GM12875 (cell line): Measurements from ENCODE around the gene CMC2.
A peak's percentile ranks its signal among the peaks of the same experiment; 100 is the strongest.

Experiments
- H3K4me3 ChIP-seq: one replicate; pipeline ENCODE4 v1.5.1; 2011; ENCODE audit warnings: low read depth, low read length, control low read depth
- TF ChIP-seq, protein P1 (sequence below): IDR thresholded peaks from 2 replicates; pipeline ENCODE4 v1.5.1; 2011; ENCODE audit warnings: low read depth, mild to moderate bottlenecking, control low read depth, inconsistent platforms, low read length, moderate library complexity, borderline replicate concordance; ENCODE audit not compliant: insufficient read depth

The CMC2 gene

DNA sequence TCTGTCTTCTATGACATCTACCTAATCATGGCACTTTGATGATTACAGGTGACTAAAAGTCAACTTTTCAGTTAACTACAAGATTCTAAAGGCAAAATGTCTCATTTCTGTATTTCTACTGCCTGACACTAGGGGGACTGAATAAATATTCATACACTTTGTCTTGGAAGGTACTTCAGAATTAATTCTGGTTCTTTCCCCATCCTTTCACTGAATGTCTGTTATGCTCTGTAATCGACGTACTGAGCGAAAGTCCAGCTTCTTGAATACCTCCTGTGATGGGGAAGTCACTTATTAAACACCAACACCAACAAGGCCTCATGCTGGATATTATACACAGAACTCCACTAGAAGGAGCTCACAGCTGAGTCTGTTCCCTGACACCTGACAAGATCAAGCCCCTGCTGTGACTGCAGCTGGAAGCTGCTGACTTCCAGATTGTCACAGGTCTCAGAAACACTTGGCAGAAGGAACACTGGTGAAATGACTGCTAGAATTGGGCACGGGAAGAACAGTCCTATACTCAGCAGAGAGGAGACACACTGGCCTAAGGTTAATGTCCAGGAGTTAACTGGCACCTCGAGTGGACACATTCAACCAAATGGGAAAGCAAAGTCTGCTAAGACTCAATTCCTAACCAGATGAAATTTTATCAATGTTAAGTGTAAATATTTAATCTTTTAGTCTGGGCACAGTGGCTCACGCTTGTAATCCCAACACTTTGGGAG, 31.9 kb downstream of the CMC2 start:
- TF ChIP-seq, protein P1, sequence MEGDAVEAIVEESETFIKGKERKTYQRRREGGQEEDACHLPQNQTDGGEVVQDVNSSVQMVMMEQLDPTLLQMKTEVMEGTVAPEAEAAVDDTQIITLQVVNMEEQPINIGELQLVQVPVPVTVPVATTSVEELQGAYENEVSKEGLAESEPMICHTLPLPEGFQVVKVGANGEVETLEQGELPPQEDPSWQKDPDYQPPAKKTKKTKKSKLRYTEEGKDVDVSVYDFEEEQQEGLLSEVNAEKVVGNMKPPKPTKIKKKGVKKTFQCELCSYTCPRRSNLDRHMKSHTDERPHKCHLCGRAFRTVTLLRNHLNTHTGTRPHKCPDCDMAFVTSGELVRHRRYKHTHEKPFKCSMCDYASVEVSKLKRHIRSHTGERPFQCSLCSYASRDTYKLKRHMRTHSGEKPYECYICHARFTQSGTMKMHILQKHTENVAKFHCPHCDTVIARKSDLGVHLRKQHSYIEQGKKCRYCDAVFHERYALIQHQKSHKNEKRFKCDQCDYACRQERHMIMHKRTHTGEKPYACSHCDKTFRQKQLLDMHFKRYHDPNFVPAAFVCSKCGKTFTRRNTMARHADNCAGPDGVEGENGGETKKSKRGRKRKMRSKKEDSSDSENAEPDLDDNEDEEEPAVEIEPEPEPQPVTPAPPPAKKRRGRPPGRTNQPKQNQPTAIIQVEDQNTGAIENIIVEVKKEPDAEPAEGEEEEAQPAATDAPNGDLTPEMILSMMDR = peak; percentile 18; the same call in 1 of the 2 replicates

DNA sequence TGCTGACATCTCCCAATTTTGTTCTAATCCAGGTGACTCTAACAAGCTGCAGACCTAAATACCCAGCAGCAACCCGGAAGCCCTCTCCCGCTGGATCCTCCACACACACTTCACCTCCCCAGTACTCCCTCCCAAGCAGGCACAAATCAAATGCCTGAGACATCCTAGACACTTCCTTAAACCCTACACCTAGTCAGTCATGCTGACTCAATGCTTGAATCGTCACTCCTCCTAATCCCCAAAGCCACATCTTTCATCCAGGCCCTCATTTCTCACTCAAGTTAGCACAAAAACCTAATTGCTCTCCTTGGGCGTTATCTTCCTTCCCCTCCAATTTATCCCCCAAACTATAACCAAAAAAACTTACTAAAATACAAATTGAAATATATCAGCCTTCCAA, 32.7 kb downstream of the CMC2 start:
- no peak overlapping the region for H3K4me3 ChIP-seq
- TF ChIP-seq, protein P1 = no peak

More for the DNA sequence above, 31.9 kb downstream of the CMC2 start:
- no peak overlapping the region for H3K4me3 ChIP-seq

DNA sequence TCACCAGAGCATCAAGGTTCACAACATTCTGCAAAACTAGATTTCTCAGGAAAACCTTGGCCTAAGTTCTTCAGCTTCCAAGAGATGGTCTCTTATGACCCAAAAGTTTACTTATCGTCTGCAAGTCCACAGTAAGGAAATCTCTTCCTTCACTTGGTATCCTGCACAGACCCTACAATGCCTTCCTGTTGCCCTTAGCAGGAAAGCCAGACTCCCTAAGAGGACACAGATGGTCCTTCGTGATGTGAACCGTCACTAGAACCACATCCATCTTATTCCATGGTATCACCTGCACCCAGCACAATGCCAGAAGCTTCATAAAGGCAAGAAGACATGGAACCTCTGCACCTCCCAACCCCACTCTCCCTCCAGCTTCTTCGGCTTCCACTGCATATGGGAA, 34.1 kb downstream of the CMC2 start:
- TF ChIP-seq, protein P1 = no peak

DNA sequence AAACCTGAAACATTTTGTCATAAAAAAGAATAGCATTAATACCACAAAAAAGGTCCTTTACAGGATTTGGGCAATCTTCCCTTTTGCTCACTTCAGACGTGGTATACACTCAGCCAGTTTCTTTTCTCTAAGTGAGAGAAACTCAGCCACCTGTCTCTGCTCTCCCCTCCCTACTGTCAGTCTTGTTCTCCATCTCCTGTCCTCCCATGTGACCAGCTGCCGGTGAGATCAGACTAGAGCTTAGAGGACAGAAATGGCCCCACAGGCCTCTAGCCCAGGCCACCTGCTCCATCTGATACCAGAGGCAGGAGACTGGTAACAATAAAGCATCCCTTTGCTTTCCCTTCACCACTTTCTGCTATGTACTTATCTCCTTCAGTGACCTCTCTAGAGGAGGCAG, 34.9 kb downstream of the CMC2 start:
- TF ChIP-seq, protein P1 = no peak
- no peak overlapping the region for H3K4me3 ChIP-seq

More for the DNA sequence above, 34.1 kb downstream of the CMC2 start:
- H3K4me3 ChIP-seq = no peak overlapping the region

DNA sequence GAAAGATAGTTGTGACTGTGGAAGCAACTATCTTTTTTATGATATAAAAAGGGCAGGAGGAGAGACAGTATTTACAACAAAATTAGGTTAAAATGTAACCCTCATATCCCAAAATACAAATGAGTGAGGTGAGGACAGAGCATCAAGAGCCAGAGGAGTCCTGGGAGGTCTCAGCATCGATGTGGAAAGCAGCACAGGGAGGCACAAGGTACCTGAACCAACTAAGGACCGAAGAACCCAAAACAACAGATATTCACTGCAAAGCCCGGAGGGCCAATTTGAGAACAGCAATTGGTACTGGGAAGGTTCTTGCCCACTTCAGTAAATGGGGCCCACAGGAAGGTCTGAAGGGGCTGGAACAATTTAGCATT, 37.6 kb downstream of the CMC2 start:
- TF ChIP-seq, protein P1 = no peak
- no peak overlapping the region for H3K4me3 ChIP-seq

DNA sequence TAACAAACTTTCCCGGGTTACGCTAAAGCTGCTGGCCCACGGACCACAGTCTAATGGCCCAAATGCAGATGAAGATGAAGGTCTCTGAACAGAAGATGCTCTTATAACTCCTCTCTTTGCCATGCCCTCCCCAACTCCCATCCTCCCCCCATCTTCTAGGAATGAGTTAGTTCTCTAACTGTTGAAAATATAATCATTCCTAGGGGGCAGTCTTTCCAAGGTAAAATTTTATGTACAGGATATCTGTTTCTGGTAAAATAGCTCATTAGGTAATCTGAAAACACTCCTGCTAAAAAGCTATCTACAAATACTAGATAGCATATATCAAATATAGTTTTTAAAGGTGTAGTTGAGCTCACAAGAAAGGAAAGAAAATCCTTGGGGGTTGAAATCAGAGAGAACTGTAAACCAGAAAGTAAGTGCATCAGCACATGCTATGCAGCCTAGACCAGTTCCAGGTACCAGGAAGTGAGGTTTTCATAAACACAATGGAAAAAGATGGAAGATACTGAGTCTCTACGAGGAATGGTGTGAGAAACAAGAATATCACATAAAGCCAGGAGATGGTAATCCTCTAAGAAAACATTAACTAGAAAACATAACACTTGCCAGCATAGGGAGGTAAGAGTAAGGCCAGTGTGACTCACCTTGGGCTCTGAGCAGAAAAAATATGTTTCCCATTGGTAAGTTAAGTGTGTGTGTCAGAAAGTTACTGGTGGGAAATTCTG, 38.1 kb downstream of the CMC2 start:
- TF ChIP-seq, protein P1 = no peak

DNA sequence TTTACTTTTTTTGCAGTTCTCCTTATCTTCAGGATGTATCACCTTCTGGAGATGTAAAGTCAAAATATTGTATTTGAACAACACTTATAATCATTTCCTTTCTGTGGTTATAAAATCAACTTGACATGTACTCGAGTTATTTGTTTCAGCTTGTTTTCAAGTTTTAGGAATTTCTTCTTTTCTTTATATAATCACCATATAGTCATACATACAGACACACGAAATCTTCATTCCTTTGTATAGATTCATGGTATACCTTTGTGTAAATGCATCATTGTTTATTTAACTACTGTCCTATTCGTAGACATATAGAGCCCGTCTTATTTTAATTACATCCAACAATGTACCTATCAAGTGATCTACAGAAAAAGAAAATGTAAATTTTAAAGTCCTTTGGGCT, 40.1 kb downstream of the CMC2 start:
- TF ChIP-seq, protein P1 = no peak

More for the DNA sequence above, 38.1 kb downstream of the CMC2 start:
- no peak overlapping the region for H3K4me3 ChIP-seq

More for the DNA sequence above, 40.1 kb downstream of the CMC2 start:
- no peak overlapping the region for H3K4me3 ChIP-seq
